Measurements from ENCODE around the gene TRAK2.
"Not testable (repeated sequence)": the region's sequence is repeated elsewhere in the genome, so short reads cannot be mapped to it uniquely, and the experiment has no call there.

Gene TRAK2

GRCh38 chr2:201414099-201415023, 36.9 kb downstream of the TRAK2 start:
- DNase-seq, result no peak

- no peak for DNase-seq
These were observed 37.7 kb downstream of the TRAK2 start for GRCh38 chr2:201413552-201413951.

- peak; percentile 14 for DNase-seq
These were observed 38.1 kb downstream of the TRAK2 start for GRCh38 chr2:201413143-201413542.

GRCh38 chr2:201411421-201411820, 39.8 kb downstream of the TRAK2 start:
- DNase-seq, result no peak

- DNase-seq, result no peak
These were observed 42.3 kb downstream of the TRAK2 start for GRCh38 chr2:201408931-201409330.

- peak; percentile 91 for DNase-seq
These were observed 44.0 kb downstream of the TRAK2 start for GRCh38 chr2:201407265-201407664.

- peak; percentile 96 for DNase-seq
These were observed 45.1 kb downstream of the TRAK2 start for GRCh38 chr2:201406077-201406662.

- peak; percentile 80 for DNase-seq
These were observed 46.5 kb downstream of the TRAK2 start for GRCh38 chr2:201404699-201405280.

GRCh38 chr2:201403880-201404279, 47.4 kb downstream of the TRAK2 start:
- DNase-seq, result peak; percentile 53

GRCh38 chr2:201402651-201403562, 48.4 kb downstream of the TRAK2 start:
- peak; percentile 65 for DNase-seq

GRCh38 chr2:201401815-201402214, 49.4 kb downstream of the TRAK2 start:
- no peak for DNase-seq

- DNase-seq, result no peak
These were observed 54.7 kb downstream of the TRAK2 start for GRCh38 chr2:201396595-201396994.

GRCh38 chr2:201383136-201383535, 68.1 kb downstream of the TRAK2 start:
- DNase-seq, result no peak

- DNase-seq, result no peak
These were observed 72.5 kb downstream of the TRAK2 start for GRCh38 chr2:201378496-201379397.

GRCh38 chr2:201377218-201377617, 74.0 kb downstream of the TRAK2 start:
- no peak for DNase-seq

- DNase-seq, result no peak
These were observed 81.5 kb downstream of the TRAK2 start for GRCh38 chr2:201369775-201370174.

GRCh38 chr2:201369318-201369717, 81.9 kb downstream of the TRAK2 start:
- not testable (repeated sequence) for DNase-seq

GRCh38 chr2:201366146-201366545, 85.1 kb downstream of the TRAK2 start:
- no peak for DNase-seq

GRCh38 chr2:201363857-201364560, 87.2 kb downstream of the TRAK2 start:
- peak; percentile 77 for DNase-seq

GRCh38 chr2:201362396-201362795, 88.9 kb downstream of the TRAK2 start:
- no peak for DNase-seq
